HG02588 (cell line): ENCODE data around the gene HOXA5.

ENCODE experiments used
- ATAC-seq: cut with Tn5 transposase; IDR thresholded peaks from one replicate; pipeline ENCODE4 v1.9.1; 2021; ENCODE audit warnings: mild to moderate bottlenecking, moderate library complexity; ENCODE audit not compliant: unreplicated experiment

The HOXA5 gene

GRCh38 chr7:27171637-27172314 is 28.3 kb upstream of the HOXA5 start:
- no peak for ATAC-seq

GRCh38 chr7:27171325-27171636 is 27.8 kb upstream of the HOXA5 start:
- no peak for ATAC-seq

GRCh38 chr7:27170426-27171324 is 27.2 kb upstream of the HOXA5 start:
- ATAC-seq = no peak

GRCh38 chr7:27169658-27170425 is 26.4 kb upstream of the HOXA5 start:
- no peak for ATAC-seq

- ATAC-seq = no peak
Measured at GRCh38 chr7:27168265-27168947, 24.9 kb upstream of the HOXA5 start.

- ATAC-seq = no peak
Measured at GRCh38 chr7:27167916-27168264, 24.4 kb upstream of the HOXA5 start.

- no peak for ATAC-seq
Measured at GRCh38 chr7:27166531-27167505, 23.3 kb upstream of the HOXA5 start.

- ATAC-seq = no peak
Measured at GRCh38 chr7:27165996-27166530, 22.6 kb upstream of the HOXA5 start.

GRCh38 chr7:27165089-27165995 is 21.9 kb upstream of the HOXA5 start, which contains the start of gene HOXA9:
Gene HOXA9, minus strand, starts transcription at chr7:27165537. Its CDS starts 80 bp downstream, at chr7:27165457.
- no peak for ATAC-seq

- no peak for ATAC-seq
Measured at GRCh38 chr7:27164367-27165088, 21.0 kb upstream of the HOXA5 start.

- ATAC-seq = no peak
Measured at GRCh38 chr7:27164045-27164366, 20.5 kb upstream of the HOXA5 start.

GRCh38 chr7:27163288-27164044 is 20.0 kb upstream of the HOXA5 start:
- no peak for ATAC-seq

- no peak for ATAC-seq
Measured at GRCh38 chr7:27162561-27163287, 19.2 kb upstream of the HOXA5 start.

- ATAC-seq = no peak
Measured at GRCh38 chr7:27161721-27162560, 18.5 kb upstream of the HOXA5 start.

GRCh38 chr7:27161214-27161720 is 17.8 kb upstream of the HOXA5 start:
- ATAC-seq = no peak
